GM21576 (cell line): ENCODE data around the gene ZNF679.
"Not testable (repeated sequence)": the region's sequence is repeated elsewhere in the genome, so short reads cannot be mapped to it uniquely, and the experiment has no call there.

Experiments
- ATAC-seq: cut with Tn5 transposase; IDR thresholded peaks from one replicate; pipeline ENCODE4 v1.9.1; 2021; ENCODE audit warnings: mild to moderate bottlenecking, moderate library complexity; ENCODE audit not compliant: unreplicated experiment

Gene ZNF679

DNA sequence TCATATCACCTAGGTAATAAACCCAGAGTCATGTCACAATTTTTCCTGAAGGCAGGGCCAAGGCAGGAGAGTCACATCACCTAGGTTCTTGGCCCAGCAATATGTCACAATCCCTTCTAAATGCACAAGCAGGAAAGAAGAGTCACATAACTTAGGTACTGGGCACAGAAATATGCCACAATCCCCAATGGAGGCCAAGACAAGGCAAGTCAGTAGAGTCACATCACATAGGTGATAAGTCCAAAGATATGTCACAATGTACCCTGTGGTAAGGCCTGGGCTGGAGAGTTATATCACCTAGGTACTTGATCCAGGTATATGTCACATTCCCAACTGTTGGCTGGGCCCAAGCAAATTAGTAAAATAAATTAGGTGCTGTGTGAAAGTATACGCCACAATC is at the start of gene ZNF679:
Gene ZNF679, plus strand, starts transcription at position 301 of the 400 bp plus-strand sequence. CDS start 20,644 bp downstream, outside the sequence.
- ATAC-seq = not testable (repeated sequence)

DNA sequence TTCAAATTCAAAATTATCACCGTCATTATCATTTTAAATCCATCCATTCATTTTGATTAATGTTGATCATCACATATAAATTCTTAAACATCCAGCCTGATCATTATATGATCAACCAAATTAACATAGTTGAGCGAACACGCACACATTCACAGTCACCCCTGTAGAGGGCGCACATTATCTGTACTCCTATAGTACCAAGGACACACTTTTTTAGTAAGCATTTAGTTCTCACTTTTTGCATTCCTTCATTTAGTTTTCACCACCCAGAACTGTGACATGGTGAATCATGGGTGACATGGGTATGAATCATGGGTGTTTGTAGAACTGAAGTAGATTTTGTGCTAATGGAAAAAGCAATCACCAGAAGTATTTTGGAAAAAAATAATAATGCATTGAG is 47.3 kb upstream of the ZNF679 start:
- no peak for ATAC-seq

GRCh38 chr7:64181586-64181985 is 46.7 kb upstream of the ZNF679 start:
- no peak for ATAC-seq

- ATAC-seq = no peak
Observed at GRCh38 chr7:64182036-64182790, 46.1 kb upstream of the ZNF679 start.

GRCh38 chr7:64183126-64183742 is 45.0 kb upstream of the ZNF679 start:
- no peak for ATAC-seq

GRCh38 chr7:64183827-64184372 is 44.4 kb upstream of the ZNF679 start:
- ATAC-seq = no peak

- ATAC-seq = no peak
Observed at GRCh38 chr7:64184376-64184775, 43.9 kb upstream of the ZNF679 start.

GRCh38 chr7:64187408-64187807 is 40.9 kb upstream of the ZNF679 start:
- ATAC-seq = no peak

GRCh38 chr7:64192148-64192704 is 36.0 kb upstream of the ZNF679 start:
- no peak for ATAC-seq

DNA sequence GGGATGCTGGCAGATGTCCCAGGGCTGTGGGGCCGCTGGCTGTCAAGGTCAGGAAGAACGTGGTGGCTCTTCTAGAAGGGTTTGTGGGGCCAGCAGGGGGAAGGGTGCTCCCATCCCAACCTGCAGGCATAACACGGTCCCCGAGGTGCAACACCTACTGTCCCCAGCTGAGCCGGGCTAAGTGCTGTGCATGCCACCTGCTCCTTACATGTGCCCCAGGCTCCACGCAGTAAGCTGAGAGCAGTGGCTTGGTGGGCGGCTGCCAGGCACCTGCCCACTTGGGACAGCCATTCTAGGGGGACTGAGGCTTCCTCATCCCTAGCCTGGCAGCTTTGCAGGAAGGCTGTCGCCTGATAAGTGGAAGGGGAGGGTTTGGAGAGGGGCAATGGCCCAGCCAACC is 35.5 kb upstream of the ZNF679 start:
- ATAC-seq = no peak

GRCh38 chr7:64206903-64207302 is 21.4 kb upstream of the ZNF679 start, which contains the start of gene ZNF735:
Gene ZNF735, plus strand, starts transcription at chr7:64207203. Its CDS starts 0 bp downstream, at chr7:64207203.
- ATAC-seq = no peak

- not testable (repeated sequence) for ATAC-seq
Observed at GRCh38 chr7:64219710-64220298, 8.5 kb upstream of the ZNF679 start.

GRCh38 chr7:64223366-64223765 is 4.9 kb upstream of the ZNF679 start:
- ATAC-seq = no peak

GRCh38 chr7:64266341-64266919 is 38.2 kb downstream of the ZNF679 start:
- ATAC-seq = no peak

GRCh38 chr7:64277630-64278029 is 49.4 kb downstream of the ZNF679 start:
- ATAC-seq = no peak

GRCh38 chr7:64294701-64295420 is 66.6 kb downstream of the ZNF679 start:
- ATAC-seq = no peak

- ATAC-seq = not testable (repeated sequence)
Observed at GRCh38 chr7:64297418-64297817, 69.1 kb downstream of the ZNF679 start.

DNA sequence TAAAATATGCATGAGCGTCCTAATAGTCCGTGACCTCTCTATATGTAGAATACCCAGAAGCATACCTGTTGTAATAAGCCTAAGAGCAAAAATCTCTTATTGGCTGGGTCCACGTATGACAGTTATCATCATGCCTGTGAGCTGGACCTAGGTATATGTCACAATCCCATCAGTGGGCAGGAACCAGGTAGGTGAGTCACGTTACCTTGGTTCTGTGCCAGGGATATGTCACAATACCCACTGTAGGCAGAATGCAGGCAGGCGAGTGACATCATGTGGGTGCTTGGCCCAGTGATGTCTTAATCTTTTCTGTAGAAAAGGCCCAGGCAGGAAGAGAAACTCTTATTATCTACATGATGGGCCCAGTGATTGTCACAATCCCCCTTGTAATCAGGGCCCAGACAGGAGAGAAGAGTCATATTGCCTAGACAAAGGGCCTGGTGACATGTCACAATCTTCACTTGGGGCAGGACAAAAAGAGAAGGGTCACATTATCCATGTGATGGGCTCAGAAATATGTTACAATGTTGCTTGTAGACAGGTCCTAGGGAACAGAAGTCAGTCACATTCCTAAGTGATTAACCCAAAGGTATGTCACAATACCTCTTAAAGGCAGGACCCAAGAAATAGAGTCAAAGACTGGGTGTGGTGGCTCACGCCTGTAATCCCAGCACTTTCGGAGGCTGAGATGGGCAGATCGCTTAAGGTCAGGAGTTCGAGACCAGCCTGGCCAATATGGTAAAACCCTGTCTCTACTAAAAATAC is 72.5 kb downstream of the ZNF679 start:
- ATAC-seq = no peak

- ATAC-seq = peak; percentile 97
Observed at GRCh38 chr7:64307254-64308015, 79.2 kb downstream of the ZNF679 start.
